NCI-H2196 (cell line): ENCODE data around the gene KCNC4.
A peak's percentile ranks its signal among the peaks of the same experiment; 100 is the strongest.

Experiments
- DNase-seq: peaks from one replicate; lab custom pipeline; 2025; ENCODE audit not compliant: unreplicated experiment; lab: John Stamatoyannopoulos, UW

KCNC4 gene

DNA sequence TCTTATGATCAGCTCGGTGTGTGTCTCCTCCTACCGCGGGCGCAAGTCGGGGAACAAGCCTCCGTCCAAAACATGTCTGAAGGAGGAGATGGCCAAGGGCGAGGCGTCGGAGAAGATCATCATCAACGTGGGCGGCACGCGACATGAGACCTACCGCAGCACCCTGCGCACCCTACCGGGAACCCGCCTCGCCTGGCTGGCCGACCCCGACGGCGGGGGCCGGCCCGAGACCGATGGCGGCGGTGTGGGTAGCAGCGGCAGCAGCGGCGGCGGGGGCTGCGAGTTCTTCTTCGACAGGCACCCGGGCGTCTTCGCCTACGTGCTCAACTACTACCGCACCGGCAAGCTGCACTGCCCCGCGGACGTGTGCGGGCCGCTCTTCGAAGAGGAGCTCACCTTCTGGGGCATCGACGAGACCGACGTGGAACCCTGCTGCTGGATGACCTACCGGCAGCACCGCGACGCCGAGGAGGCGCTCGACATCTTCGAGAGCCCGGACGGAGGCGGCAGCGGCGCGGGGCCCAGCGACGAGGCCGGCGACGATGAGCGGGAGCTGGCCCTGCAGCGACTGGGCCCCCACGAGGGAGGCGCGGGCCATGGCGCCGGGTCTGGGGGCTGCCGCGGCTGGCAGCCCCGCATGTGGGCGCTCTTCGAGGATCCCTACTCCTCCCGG, 1.5 kb downstream of the KCNC4 start:
- DNase-seq: no peak

DNA sequence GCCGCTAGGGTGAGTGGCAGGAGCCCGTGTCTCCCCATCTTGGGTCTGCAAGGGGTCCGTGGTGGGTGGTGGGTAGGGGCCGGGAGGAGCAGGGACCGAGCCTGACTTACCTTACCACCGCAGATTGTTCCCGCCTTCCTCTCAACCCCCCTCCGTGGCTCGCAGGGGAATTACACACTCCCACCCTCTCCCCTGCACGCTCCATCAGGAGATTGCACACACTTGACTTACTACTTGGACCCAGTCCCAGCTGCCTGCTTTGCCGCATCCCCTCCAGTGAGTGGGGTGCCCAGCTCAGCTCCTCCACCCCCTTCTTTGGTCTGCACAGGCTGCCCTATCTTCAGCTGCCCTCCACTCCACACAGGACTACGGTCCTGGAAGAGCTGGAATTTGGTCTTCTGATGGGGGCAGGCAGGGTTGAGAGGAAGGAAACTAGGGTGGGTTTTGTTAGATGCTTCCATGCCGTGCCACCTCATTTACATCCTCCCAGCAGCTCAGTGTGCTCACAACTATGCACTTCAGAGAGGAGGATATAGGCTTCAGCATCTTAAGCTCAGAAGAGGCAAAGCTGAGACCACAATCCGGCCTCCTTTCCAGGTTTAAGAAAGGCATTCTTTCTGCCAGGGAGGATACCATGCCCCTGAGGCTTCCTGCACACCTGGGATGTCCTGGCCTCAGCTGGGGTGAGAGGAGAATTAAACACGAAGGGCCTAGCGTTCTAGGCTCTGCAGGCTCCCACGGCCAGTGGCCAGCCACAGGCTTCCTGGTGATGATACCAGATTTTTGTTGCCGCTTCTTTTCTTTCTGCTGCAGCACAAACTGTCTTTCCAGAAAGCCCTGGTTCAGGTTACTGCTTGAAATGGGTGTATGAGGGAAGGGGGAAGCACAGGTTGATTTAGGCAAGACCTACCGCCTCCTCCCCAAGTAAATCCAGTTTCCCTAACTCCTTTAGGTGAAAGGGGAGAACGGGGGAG, 2.3 kb downstream of the KCNC4 start:
- peak; percentile 30 for DNase-seq

DNA sequence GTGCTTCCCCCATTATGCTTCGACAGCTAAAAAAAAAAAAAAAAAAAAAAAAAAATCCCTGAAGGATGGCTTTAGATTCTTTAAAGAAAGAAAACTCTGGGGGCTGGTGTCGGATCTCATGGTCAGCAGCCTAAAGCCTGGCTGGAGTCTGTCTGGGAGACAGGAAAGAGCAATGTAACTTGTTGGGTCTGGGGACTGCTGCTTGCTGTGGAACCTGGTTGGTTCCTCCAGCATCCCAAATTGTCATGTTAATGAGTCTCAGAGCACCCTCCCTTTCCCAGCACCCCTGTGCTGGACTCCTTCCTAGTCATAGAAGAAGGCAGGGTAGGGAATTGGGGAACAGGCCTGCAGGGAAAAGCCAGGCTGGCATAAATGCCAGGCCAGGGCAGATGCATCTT, 3.0 kb downstream of the KCNC4 start:
- DNase-seq: no peak

DNA sequence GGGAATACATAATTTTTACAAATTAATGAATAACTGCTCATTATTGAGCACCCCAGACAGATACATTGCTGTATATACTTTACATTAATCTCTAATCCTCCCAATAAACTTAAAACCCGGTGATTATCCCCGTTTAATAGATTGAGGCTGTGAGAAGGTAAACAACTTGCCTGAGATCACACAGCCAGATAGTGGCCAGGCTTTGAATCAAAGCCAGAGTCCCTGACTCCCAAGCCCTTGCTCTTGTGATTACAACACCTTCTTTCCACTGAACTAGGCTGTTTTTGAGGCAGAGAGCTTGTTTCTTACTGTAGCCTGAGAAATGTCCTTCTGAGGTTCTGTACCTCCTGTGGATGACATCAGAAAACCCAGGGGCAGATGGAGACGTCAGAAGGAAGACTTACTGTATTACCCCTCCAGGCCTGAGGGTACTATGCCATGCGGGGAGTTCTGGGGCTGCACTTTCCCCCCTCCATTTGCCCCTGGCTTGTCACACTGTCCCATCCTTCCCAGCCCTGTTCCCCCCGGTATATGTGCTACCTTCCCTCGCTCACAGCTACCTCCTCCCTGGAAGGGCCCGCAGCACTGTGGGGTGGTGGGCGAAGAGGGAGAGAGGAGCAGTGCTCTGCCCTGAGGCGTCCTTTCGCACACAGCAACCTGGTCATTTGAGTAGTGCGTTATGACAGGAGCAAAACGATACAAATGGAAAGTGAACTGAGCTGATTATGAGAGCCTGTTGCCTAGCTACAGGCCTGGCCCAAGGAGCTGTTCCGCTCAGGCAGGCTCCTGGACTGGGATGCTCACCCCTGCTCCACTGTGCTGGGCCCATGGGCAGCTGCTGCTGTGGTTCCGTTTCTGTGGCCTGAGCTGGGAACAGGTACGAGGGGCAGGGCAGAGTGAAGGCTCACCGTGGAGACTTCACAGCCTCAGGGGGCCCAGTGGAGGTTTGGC, 4.6 kb downstream of the KCNC4 start:
- no peak for DNase-seq

DNA sequence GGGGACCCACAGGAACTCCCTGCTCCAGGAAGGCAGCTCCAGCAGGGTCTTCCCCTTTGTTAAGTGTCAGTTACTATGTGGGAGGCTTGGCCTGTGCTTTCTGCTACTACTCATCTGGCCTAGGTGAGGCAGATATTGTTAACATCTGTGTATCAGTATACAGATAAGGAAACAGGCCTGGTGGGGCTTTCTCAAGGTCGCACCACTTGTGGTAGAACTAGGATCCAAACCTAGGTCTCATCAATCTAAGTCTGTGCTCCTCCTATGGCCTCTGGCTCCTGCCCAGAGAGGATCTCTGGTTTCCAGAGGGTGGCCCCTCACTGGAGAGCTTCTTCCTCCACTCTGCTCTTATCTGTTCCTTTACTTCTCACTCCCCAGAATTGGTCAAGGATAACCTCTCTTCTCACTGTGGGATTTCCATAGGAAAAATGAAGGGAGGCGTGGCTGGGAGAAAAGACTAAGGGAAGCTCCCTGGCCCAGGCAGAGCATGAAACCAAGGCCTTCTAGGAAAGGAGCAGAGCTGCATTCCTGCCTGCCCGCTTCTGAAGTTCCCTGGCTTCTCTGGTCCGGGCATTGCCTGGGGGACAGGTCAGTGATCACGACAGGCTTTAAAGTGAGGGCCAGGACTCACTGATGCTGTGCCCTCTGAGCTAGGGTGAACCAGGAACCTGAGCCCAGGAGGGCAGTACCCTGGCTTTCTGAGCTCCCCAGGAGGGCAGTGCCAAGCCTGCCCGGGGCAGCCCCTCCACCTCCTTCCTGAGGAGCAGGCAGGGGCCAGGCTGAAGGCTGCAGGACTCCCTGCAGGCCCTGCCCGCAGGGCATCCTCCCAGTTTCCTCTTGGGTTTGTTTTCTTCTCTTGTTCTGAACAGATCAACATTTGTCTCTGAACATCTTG, 5.8 kb downstream of the KCNC4 start:
- no peak for DNase-seq

DNA sequence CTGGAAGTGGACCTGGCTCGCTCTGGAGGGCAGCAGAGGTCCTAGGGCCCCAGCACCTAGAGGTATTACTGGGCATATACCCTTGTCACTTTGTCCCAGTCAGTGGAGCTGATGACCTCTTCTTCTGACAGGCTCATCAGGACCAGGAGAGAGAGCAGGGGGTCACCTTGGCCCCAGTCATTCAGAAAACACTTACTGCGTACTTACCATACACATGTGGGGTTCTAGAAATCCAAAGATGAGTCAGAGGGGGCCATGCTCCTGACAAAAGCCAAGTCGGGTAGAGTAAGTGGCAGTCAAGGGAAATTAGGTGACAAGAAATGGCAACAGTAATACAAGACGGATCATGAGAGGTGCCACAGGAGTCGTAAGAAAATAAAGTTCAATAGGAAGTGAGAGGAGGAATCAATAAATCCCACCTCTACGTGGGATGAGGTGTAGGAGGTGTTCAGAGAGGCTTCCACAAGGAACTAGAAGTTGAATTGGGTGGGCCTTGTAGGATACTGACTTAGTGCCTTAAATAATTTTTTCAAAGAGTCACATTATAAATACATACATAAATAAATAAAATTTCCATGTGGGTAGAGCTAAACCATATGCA, 6.8 kb downstream of the KCNC4 start:
- no peak for DNase-seq

DNA sequence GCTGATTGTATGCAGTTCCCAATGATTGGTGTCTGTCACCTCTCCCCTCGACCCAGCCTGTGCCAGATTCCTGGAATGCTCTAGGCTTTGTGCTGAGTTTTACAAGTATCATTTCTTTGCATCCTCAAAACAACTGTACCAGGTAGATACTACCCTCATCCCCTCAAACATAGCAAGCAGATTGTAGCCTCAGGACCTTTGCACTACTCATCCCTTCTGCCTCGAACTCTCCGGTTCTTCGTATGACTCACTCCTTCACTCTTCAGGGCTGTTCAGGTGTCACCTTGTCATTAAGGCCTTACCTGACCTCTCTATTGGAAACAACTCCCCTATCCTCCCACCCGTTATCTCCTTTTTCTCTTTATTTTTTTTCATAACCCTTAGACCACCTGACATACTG, 8.0 kb downstream of the KCNC4 start:
- DNase-seq: no peak

DNA sequence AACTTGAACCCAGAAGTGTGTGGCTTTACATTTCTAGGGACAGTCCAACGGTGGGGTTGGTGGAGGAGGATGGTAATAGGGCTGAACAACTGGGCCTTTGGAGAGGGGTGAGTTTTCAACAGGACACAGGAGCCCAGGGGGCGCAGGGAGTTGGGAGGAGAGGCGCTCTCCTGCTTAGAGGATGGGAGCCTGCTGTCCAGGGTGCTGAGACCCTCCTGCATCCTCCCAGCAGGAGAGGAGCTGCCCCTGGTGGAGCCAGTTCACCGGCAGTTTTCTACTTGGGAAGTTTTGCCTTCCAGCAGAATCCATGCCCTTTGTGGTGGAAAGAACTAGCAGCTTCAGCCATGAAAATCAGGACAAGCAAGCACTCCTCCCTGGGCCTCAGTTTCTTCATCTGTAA, 8.6 kb downstream of the KCNC4 start:
- no peak for DNase-seq

DNA sequence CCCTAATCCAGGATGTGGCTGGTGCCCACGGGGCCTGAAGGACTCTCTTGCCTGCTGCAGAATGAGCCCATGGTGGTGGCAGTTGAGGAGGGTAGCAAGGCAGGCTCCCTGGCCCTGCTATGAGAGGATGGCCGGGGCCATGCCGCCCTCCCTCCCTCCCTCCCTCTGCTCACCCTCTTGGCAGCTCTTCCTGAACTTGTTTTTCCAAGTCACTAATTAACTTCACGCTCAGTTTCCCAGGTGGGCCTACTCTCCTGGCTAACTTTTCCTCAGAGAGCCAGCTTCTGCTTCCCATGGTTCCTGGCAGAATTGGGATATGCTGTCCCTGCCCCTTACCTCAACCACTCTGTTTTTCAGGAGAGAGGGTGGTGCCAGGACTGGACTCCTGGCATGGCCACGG, 10.2 kb downstream of the KCNC4 start:
- DNase-seq: no peak

DNA sequence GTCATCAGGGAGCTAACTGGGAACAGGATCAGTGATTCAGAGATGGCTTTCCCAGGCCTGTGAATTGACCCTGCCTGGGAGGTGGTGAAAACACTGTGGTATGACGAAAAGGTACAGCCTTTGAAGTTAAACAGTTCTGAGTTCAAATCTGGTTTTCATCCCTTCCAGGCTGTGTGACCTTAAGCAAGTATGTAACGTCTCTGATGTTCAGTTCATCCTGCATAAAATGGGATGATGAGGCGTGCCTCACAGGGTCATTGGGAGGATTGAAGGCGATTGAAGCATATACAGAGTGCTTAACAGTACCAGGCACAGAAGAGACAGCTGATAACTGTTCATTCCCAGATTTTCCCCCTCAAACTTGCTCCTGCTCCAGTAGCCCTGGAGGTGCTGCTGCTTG, 11.0 kb downstream of the KCNC4 start:
- DNase-seq: no peak

DNA sequence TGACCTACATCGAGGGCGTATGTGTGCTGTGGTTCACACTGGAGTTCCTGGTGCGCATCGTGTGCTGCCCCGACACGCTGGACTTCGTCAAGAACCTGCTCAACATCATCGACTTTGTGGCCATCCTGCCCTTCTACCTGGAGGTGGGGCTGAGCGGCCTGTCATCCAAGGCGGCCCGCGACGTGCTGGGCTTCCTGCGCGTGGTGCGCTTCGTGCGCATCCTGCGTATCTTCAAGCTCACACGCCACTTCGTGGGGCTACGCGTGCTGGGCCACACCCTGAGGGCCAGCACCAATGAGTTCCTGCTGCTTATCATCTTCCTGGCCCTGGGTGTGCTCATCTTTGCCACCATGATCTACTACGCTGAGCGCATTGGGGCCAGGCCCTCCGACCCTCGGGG, 13.0 kb downstream of the KCNC4 start:
- DNase-seq: no peak

DNA sequence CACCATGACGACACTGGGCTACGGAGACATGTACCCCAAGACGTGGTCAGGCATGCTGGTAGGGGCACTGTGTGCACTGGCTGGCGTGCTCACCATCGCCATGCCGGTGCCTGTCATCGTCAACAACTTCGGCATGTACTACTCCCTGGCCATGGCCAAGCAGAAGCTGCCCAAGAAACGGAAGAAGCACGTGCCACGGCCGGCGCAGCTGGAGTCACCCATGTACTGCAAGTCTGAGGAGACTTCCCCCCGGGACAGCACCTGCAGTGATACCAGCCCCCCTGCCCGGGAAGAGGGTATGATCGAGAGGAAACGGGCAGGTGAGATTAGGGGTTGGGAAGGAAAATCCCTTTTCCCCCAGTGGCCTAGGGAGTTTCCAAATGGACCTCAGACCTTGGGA, 13.5 kb downstream of the KCNC4 start:
- no peak for DNase-seq

DNA sequence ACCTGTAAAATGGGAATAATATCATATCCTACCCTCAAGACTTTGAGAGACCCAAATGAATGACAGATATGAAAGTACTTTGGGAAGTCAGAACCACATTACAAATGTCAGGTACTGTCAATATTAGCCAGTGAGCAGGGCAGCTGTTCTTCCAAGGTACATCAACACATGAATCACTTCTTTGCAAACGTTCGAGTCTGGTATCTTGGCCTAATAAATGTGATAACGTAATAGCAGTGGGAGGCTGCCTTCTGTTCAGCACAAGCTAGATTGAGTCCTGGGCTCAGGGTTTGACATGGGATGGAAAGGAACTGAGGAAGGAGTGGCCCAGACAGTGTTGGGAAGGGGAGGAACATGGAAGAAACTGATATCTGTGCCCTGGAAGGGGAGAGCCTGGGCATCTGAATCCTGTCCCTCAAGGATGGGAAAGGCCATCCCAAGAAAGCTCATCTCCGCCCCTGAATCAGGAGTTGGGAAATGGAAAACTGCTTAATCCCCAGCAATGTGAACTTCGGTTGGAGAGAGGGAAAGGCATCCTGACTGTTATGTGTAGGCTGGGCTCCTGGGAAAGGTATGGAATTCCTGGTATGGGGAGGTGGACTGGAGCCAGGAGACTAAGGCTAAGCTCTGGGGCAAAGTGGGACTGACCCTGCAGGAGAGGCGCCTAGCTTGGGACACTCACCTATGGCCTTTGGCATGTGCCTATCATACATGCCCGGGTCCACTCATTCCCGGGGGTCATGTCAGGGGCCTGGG, 14.3 kb downstream of the KCNC4 start:
- no peak for DNase-seq

DNA sequence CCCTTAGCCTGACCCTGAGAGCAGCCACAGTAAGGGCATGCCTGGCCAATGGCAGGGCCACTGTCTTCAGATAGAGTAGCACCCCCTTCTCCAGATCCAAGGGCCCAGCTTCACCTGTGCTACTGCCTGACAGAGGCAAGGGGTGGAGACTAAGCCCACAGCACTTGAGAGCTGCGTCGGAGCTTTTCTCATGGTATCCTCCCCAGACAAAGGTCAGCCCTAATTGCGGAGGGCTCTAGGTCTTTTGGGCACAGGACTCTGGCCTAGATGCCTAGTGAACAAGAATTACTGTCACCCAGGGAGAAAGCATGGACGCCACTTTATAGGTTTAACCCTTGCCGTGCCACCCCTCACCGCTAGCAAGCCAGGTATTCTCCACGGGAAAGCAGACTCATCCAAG, 15.1 kb downstream of the KCNC4 start:
- no peak for DNase-seq

DNA sequence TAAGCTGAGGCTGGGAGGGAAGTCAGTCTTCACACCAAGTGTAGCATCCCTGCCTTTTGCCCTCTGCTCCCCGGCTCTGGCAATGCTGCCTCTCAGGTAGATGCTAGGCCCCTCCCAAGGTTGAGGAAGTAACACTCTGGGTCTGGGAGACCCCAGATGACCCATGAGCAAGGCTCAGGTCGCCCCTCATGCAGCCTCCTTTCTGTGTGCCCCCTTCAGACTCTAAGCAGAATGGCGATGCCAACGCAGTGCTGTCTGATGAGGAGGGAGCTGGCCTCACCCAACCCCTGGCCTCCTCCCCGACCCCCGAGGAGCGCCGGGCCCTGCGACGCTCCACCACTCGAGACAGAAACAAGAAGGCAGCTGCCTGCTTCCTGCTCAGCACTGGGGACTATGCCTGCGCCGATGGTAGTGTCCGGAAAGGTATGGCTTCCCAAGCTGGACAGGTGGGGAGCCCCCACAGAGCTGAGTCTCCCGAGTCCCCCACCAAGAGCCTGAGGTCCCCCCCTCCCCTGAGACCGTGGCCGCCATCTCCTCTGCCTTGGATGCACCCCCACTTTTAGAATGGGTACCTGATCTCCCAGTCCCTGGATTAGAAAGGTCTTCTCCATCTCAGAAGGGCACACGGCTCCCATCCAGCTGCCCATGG, 15.8 kb downstream of the KCNC4 start:
- no peak for DNase-seq

DNA sequence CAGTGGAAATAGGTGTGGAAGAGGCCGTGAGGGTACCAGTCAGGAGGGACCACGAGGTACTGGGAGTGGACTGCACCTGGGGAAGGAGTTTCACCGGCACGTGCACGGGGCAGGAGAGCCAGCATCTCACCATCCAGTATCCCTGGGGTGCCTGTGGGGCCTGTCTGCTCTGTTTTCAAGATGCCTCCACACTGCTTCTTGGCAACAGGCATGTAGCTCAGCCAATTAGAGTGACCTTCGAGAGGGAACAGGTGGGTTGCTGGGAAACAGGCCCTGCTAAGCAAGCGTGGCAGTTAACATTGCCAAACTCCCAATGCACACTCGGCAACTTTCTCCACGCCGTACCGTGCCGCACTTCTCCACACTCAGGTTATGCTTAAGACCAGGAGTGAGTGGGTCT, 17.7 kb downstream of the KCNC4 start:
- DNase-seq: no peak

DNA sequence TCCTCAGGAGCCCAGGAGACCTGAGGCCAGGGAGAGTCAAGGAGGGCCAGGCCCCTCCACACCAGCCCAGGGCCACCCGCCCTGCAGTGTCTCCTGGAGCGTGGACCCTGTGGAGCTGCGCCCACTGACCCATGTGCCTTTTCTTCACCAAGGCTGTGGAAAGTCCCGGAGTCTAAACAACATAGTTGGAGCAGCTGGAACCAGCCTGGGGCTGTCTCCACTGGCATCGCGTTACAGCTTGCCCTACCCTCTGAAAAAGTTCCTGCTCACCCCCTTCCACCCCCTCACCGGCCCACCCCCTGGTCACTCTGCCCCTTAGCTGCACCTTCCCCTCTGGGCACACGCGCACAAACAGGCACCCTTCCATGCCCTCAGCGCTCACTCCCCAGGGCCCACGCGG, 18.3 kb downstream of the KCNC4 start:
- DNase-seq: no peak

DNA sequence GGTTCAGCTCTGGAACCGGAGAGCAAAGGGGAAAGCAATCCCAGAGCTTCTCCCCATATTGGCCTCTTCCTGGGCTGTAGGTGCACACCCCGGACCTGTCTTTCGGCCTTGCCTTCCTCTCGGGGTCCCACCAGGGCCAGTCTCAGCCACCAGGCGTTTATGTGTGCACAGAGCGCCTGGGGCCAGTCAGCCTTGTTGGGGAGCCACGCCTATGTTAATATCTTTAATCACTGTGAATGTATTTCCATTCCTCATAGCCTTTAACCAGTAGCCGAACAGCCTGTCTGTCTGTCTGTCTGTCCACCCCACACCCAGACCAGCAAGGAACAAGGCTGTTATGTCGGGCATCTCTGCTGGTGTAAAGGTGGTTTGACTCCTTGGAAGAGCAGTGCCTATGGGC, 18.8 kb downstream of the KCNC4 start:
- DNase-seq: no peak
